ENCODE data around the gene C1orf159. TPM values are rescaled to one million over a fixed set of nuclear protein-coding genes. Genes with fewer than 3 reads are reported as not detected.

Gene C1orf159
- total and polyA plus RNA-seq, 4 donors: 3.9 to 7.0 (median 4.7) TPM

DNA sequence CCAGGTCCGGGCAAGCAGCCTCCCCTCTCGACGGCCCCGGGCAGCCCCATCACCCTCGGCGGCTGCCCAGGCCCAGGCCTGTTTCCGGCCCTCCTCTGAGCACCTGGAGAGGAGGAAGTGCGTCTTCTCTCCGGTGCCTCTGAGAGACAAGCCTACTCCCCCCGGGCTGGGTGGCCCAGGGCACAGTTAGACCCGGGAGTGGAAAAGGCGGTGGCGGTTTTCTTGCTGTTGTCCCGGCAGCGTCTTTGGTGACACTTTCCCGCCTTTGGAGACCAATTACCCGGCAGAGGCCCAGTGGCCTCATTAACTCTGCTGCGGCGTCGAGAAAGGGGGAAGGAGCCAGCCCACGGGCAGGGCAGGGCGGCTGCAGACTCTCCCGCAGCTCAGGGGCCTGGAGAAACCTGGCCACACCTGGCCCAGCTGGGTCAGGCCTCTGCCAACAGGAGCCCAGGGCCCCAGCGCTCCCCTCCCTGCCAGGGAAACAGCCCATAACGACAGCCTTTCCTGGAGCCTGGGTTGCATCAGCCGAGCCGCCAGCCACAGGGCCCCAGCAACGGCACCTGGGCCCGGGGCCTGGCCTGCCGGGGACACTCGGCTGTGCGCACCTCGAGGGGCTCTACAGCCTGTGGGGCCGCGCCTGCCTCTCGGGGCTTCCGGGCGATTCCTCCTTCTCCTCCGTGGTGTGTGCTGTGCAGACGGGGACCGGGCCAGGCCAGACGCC is 28.4 kb upstream of the C1orf159 start:
- H3K27ac ChIP-seq (ENCODE audit: low read depth in 1 of 2, low read length in 2 of 2): no peak overlapping the region
- DNase-seq (ENCODE audit: low spot score): no peak
- H3K9me3 ChIP-seq (ENCODE audit: control insufficient read depth in 4 of 4, low read length in 3 of 4): no peaks in the 10 kb centered on the region
- H3K36me3 ChIP-seq (ENCODE audit: control insufficient read depth in 4 of 4, insufficient read depth in 3 of 4, low read depth in 1 of 4, low read length in 3 of 4): no peaks in the 10 kb centered on the region
- H3K4me3 ChIP-seq (ENCODE audit: low read depth in 1 of 3, low read length in 3 of 3): no peak overlapping the region
- no peaks in the 10 kb centered on the region for H3K27me3 ChIP-seq (ENCODE audit: control insufficient read depth in 4 of 4, insufficient read depth in 4 of 4, low read length in 3 of 4)
- 71% methylated on average over 42 of the region's 42 CpGs for WGBS
- TF ChIP-seq CTCF (IDR thresholded peaks at IDR 0.05; ENCODE audit: low read depth, low read length, missing input control) (no peak), FOXA1 (IDR thresholded peaks at IDR 0.05) (no peak), NR2F2 (IDR thresholded peaks at IDR 0.05) (no peak), HNF4A (conservative IDR thresholded peaks at IDR 0.05) (no peak), YY1 (IDR thresholded peaks at IDR 0.05) (no peak), FOXA2 (IDR thresholded peaks at IDR 0.05) (no peak), GABPA (IDR thresholded peaks at IDR 0.05 in 1 of 2, conservative IDR thresholded peaks at IDR 0.05 in 1 of 2) (no peak), RXRA (IDR thresholded peaks at IDR 0.05) (no peak), ATF3 (IDR thresholded peaks at IDR 0.05) (no peak), SP1 (IDR thresholded peaks at IDR 0.05) (no peak), RAD21 (IDR thresholded peaks at IDR 0.05) (no peak), HNF4G (IDR thresholded peaks at IDR 0.05) (no peak), TAF1 (conservative IDR thresholded peaks at IDR 0.05) (no peak), EGR1 (IDR thresholded peaks at IDR 0.05; ENCODE audit: low read depth in 2 of 2) (no peak), JUND (IDR thresholded peaks at IDR 0.05) (no peak)
- TF ChIP-seq, protein P1, sequence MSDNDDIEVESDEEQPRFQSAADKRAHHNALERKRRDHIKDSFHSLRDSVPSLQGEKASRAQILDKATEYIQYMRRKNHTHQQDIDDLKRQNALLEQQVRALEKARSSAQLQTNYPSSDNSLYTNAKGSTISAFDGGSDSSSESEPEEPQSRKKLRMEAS (IDR thresholded peaks at IDR 0.05): no peak
- TF ChIP-seq, protein P2, sequence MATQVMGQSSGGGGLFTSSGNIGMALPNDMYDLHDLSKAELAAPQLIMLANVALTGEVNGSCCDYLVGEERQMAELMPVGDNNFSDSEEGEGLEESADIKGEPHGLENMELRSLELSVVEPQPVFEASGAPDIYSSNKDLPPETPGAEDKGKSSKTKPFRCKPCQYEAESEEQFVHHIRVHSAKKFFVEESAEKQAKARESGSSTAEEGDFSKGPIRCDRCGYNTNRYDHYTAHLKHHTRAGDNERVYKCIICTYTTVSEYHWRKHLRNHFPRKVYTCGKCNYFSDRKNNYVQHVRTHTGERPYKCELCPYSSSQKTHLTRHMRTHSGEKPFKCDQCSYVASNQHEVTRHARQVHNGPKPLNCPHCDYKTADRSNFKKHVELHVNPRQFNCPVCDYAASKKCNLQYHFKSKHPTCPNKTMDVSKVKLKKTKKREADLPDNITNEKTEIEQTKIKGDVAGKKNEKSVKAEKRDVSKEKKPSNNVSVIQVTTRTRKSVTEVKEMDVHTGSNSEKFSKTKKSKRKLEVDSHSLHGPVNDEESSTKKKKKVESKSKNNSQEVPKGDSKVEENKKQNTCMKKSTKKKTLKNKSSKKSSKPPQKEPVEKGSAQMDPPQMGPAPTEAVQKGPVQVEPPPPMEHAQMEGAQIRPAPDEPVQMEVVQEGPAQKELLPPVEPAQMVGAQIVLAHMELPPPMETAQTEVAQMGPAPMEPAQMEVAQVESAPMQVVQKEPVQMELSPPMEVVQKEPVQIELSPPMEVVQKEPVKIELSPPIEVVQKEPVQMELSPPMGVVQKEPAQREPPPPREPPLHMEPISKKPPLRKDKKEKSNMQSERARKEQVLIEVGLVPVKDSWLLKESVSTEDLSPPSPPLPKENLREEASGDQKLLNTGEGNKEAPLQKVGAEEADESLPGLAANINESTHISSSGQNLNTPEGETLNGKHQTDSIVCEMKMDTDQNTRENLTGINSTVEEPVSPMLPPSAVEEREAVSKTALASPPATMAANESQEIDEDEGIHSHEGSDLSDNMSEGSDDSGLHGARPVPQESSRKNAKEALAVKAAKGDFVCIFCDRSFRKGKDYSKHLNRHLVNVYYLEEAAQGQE (IDR thresholded peaks at IDR 0.05): no peak
- TF ChIP-seq, protein P3, sequence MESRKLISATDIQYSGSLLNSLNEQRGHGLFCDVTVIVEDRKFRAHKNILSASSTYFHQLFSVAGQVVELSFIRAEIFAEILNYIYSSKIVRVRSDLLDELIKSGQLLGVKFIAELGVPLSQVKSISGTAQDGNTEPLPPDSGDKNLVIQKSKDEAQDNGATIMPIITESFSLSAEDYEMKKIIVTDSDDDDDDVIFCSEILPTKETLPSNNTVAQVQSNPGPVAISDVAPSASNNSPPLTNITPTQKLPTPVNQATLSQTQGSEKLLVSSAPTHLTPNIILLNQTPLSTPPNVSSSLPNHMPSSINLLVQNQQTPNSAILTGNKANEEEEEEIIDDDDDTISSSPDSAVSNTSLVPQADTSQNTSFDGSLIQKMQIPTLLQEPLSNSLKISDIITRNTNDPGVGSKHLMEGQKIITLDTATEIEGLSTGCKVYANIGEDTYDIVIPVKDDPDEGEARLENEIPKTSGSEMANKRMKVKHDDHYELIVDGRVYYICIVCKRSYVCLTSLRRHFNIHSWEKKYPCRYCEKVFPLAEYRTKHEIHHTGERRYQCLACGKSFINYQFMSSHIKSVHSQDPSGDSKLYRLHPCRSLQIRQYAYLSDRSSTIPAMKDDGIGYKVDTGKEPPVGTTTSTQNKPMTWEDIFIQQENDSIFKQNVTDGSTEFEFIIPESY (IDR thresholded peaks at IDR 0.05): no peak
- no peaks in the 10 kb centered on the region for H3K4me1 ChIP-seq (ENCODE audit: control insufficient read depth in 4 of 4, insufficient read depth in 4 of 4, low read length in 3 of 4)
- H3K9ac ChIP-seq (ENCODE audit: low read depth in 1 of 2, low read length in 2 of 2): no peak overlapping the region

Measured in liver (tissue), 9 donors.